Common myeloid progenitor, CD34-positive (primary cell): Measurements from ENCODE around the gene CNOT6L.

ENCODE experiments used
- CTCF ChIA-PET: fragments of 350-600 bp; sonication (Branson Sonifier 250); formaldehyde crosslinking; loops from one replicate; lab custom pipeline; 2021; ENCODE audit warnings: antibody characterized with exemption; lab: Charles Lee
- POLR2A ChIA-PET: fragments of 350-600 bp; sonication (Branson Sonifier 250); formaldehyde crosslinking; loops from one replicate; lab custom pipeline; 2021; ENCODE audit warnings: antibody characterized with exemption; lab: Charles Lee
- DNase-seq, 3 donors: peaks; one replicate each; pipeline versions ENCODE4 v3.0.0 to v3.0.0-alpha.2; 2013
- H3K27ac ChIP-seq, 2 experiments: 1 replicate in 1 of 2; 2 replicates in 1 of 2; pipeline ENCODE4 v1.7.0; 2013; ENCODE audit warnings: inconsistent platforms in 2 of 2, low read length in 2 of 2, mild to moderate bottlenecking in 2 of 2, low read depth in 1 of 2, moderate library complexity in 1 of 2; ENCODE audit not compliant: severe bottlenecking in 2 of 2, insufficient read depth in 1 of 2, poor library complexity in 1 of 2
- H3K27me3 ChIP-seq, 5 experiments: replicated peaks in 2 of 5; 1 replicate in 3 of 5; 2 replicates in 2 of 5; pipeline versions ENCODE4 v1.6.1 to v1.7.0; 2013; ENCODE audit warnings: low read length in 4 of 5, mild to moderate bottlenecking in 2 of 5, moderate library complexity in 2 of 5, inconsistent platforms in 1 of 5; ENCODE audit not compliant: insufficient read depth in 5 of 5, control insufficient read depth in 4 of 5
- H3K36me3 ChIP-seq, 4 experiments: 1 replicate in 2 of 4; 2 replicates in 2 of 4; pipeline versions ENCODE4 v1.6.1 to v1.7.0; 2013; ENCODE audit warnings: low read length in 3 of 4, control low read depth in 1 of 4, mild to moderate bottlenecking in 1 of 4; ENCODE audit not compliant: control insufficient read depth in 4 of 4, insufficient read depth in 4 of 4
- H3K4me1 ChIP-seq, 4 experiments: 1 replicate in 3 of 4; 2 replicates in 1 of 4; pipeline versions ENCODE4 v1.6.1 to v1.7.1; 2013; ENCODE audit warnings: low read length in 3 of 4, mild to moderate bottlenecking in 3 of 4, control low read depth in 1 of 4, inconsistent platforms in 1 of 4, moderate library complexity in 1 of 4; ENCODE audit not compliant: control insufficient read depth in 4 of 4, insufficient read depth in 4 of 4; ENCODE audit errors: control extremely low read depth in 1 of 4
- H3K4me3 ChIP-seq, 7 experiments: 1 replicate in 4 of 7; 2 replicates in 3 of 7; pipeline versions ENCODE4 v1.5.1 to v1.7.0; 2013; ENCODE audit warnings: mild to moderate bottlenecking in 7 of 7, low read length in 6 of 7, moderate library complexity in 6 of 7, inconsistent platforms in 2 of 7, low read depth in 2 of 7, control low read depth in 1 of 7; ENCODE audit not compliant: insufficient read depth in 4 of 7, control insufficient read depth in 1 of 7; ENCODE audit errors: extremely low read depth in 1 of 7
- H3K9me3 ChIP-seq, 5 experiments: 1 replicate in 4 of 5; 2 replicates in 1 of 5; pipeline versions ENCODE4 v1.6.1 to v1.7.1; 2013; ENCODE audit warnings: low read length in 4 of 5, mild to moderate bottlenecking in 2 of 5, inconsistent platforms in 1 of 5, low read depth in 1 of 5, moderate library complexity in 1 of 5; ENCODE audit not compliant: control insufficient read depth in 4 of 5, insufficient read depth in 2 of 5; ENCODE audit errors: control extremely low read depth in 1 of 5
- WGBS: methylation state at CpG from one replicate; pipeline ENCODE4 v1.1.5; 2013; ENCODE audit not compliant: insufficient coverage; 5-methylcytosine and 5-hydroxymethylcytosine counted together

CNOT6L gene

GRCh38 chr4:77856152-77856551, 37.0 kb upstream of the CNOT6L start:
- Histone ChIP-seq H3K27ac (no peak overlapping the region), H3K4me1 (peaks cover 36 to 57% (median 39%) of the 10 kb centered on the region in 4 experiments), H3K27me3 (no peaks in the 10 kb centered on the region), H3K9me3 (no peaks in the 10 kb centered on the region), H3K4me3 (no peak overlapping the region), H3K36me3 (no peaks in the 10 kb centered on the region)
- ChIA-PET CTCF (interaction anchor here (0.5 to 2.8 kb wide), 5 partner anchors 11 to 472 kb away, joined by 3 to 12 read pairs (median 7); no protein-coding TSS in a partner anchor), POLR2A (interaction anchor here (1.1 kb wide), 1 partner anchor 36 kb away, joined by 3 read pairs; no protein-coding TSS in a partner anchor)
- WGBS, result no CpG with 5 or more reads among the region's 1 CpG
- no peak for DNase-seq

- Histone ChIP-seq H3K4me1 (peaks cover 32 to 52% (median 36%) of the 10 kb centered on the region in 4 experiments), H3K9me3 (no peaks in the 10 kb centered on the region), H3K27ac (peak overlapping the region; percentile 37 to 61), H3K36me3 (no peaks in the 10 kb centered on the region), H3K27me3 (no peaks in the 10 kb centered on the region), H3K4me3 (peak overlapping the region in 3 of 7 experiments; percentile 12 to 52 (median 46))
- no CpG with 5 or more reads among the region's 7 CpGs for WGBS
- ChIA-PET CTCF (interaction anchor here (1.1 to 2.8 kb wide), 4 partner anchors 8 to 37 kb away, joined by 4 to 12 read pairs (median 9); partner anchors contain the start of gene MRPL1), POLR2A (interaction anchor here (2.5 kb wide), 1 partner anchor 34 kb away, joined by 14 read pairs; no protein-coding TSS in a partner anchor)
- DNase-seq, result peak; percentile 27 to 83 (median 71)
Measured at GRCh38 chr4:77854431-77855111, 35.4 kb upstream of the CNOT6L start.

GRCh38 chr4:77852892-77853495, 33.8 kb upstream of the CNOT6L start:
- Histone ChIP-seq H3K27ac (peak overlapping the region in 1 of 2 experiments; percentile 61), H3K4me1 (peaks cover 32 to 43% (median 36%) of the 10 kb centered on the region in 4 experiments), H3K4me3 (peak overlapping the region in 2 of 7 experiments; percentile 43 to 52), H3K9me3 (no peaks in the 10 kb centered on the region), H3K36me3 (no peaks in the 10 kb centered on the region), H3K27me3 (no peaks in the 10 kb centered on the region)
- WGBS, result 0% methylated on average over 1 of the region's 7 CpGs
- ChIA-PET CTCF (interaction anchor here (0.8 to 1.9 kb wide), 5 partner anchors 9 to 53 kb away, joined by 3 to 11 read pairs (median 3); partner anchors contain the start of gene MRPL1), POLR2A (interaction anchor here (1.0 to 2.5 kb wide), 3 partner anchors 9 to 35 kb away, joined by 6 to 14 read pairs (median 8); no protein-coding TSS in a partner anchor)
- peak; percentile 85 to 97 (median 96) for DNase-seq

GRCh38 chr4:77849278-77849965, 30.3 kb upstream of the CNOT6L start:
- ChIA-PET POLR2A (interaction anchor here (0.9 kb wide), 1 partner anchor 9 kb away, joined by 3 read pairs; no protein-coding TSS in a partner anchor), CTCF (interaction anchor here (1.1 kb wide), 1 partner anchor 14 kb away, joined by 3 read pairs; no protein-coding TSS in a partner anchor)
- no peak overlapping the region for H3K27ac ChIP-seq
- H3K36me3 ChIP-seq, result no peaks in the 10 kb centered on the region
- H3K27me3 ChIP-seq, result no peaks in the 10 kb centered on the region
- WGBS, result 95% methylated on average over 11 of the region's 12 CpGs
- no peak for DNase-seq
- no peak overlapping the region for H3K4me3 ChIP-seq
- H3K9me3 ChIP-seq, result no peaks in the 10 kb centered on the region
- peaks cover 13 to 22% (median 20%) of the 10 kb centered on the region in 4 experiments for H3K4me1 ChIP-seq

GRCh38 chr4:77848508-77848907, 29.3 kb upstream of the CNOT6L start:
- ChIA-PET CTCF (no interaction called here), POLR2A (no interaction called here)
- Histone ChIP-seq H3K4me1 (peaks cover 5 to 13% (median 11%) of the 10 kb centered on the region in 4 experiments), H3K27me3 (no peaks in the 10 kb centered on the region), H3K9me3 (no peaks in the 10 kb centered on the region), H3K27ac (no peak overlapping the region), H3K4me3 (no peak overlapping the region), H3K36me3 (no peaks in the 10 kb centered on the region)
- no peak for DNase-seq
- WGBS, result 100% methylated on average over 4 of the region's 6 CpGs

GRCh38 chr4:77845929-77846328, 26.8 kb upstream of the CNOT6L start:
- H3K9me3 ChIP-seq, result no peaks in the 10 kb centered on the region
- H3K27me3 ChIP-seq, result no peaks in the 10 kb centered on the region
- WGBS, result no CpG with 5 or more reads among the region's 3 CpGs
- DNase-seq, result no peak
- no peaks in the 10 kb centered on the region for H3K36me3 ChIP-seq
- ChIA-PET POLR2A (no interaction called here), CTCF (interaction anchor here (2.4 kb wide), 1 partner anchor 10 kb away, joined by 10 read pairs; no protein-coding TSS in a partner anchor)
- H3K4me3 ChIP-seq, result no peak overlapping the region
- H3K27ac ChIP-seq, result no peak overlapping the region
- H3K4me1 ChIP-seq, result no peaks in the 10 kb centered on the region
